Left ventricle myocardium superior (tissue), 1 donor: ENCODE measurements around the gene TESK2. TPM values are rescaled to one million over a fixed set of nuclear protein-coding genes. Genes with fewer than 3 reads are reported as not detected.

Source experiments
- ATAC-seq: fragments of 200-7000 bp; cut with Tn5 transposase; one replicate; pipeline ENCODE4 v1.9.1; 2020; ENCODE audit warnings: mild to moderate bottlenecking, moderate library complexity
- DNase-seq: peaks from one replicate; pipeline ENCODE4 v3.0.0-alpha.2; 2020
- intact Hi-C: fragments of 100-400 bp; cut with micrococcal nuclease; formaldehyde crosslinking; loops from one replicate; pipeline ENCODE4 v1.11.0; 2022
- total RNA-seq: library from RNA; stranded (reverse); fragmentation: NEBNext Ultra II Directional; extraction: Animal tissue kit (Norgen Biotek cat#: 25700); gene quantifications from one replicate; pipeline ENCODE4 v1.2.1, GENCODE V29; 2021
- donor health status: DM: no; HTN: yes; CAD: no; lungs with severe emphysema.

The TESK2 gene
- total RNA-seq, 1 donor from 2014 or later = 1.9 TPM

GRCh38 chr1:45299296-45299695, 191.7 kb downstream of the TESK2 start:
- intact Hi-C loops = no loop called here
- no peak for ATAC-seq
- DNase-seq = no peak

- DNase-seq (no peak), ATAC-seq (no peak)
- intact Hi-C loops = no loop called here
Observed at GRCh38 chr1:45297666-45298356, 193.2 kb downstream of the TESK2 start.

Other genes starting within 250 kb of the TESK2 start
- gene HPDL, start 164.3 kb downstream of the TESK2 start, total RNA-seq = not detected
- gene TOE1, start 151.0 kb downstream of the TESK2 start, total RNA-seq = 3.5 TPM
- gene MUTYH, start 150.7 kb downstream of the TESK2 start, total RNA-seq = 7.7 TPM
- gene CCDC163, start 8.9 kb upstream of the TESK2 start, total RNA-seq = 0.30 TPM
- gene MMACHC, start 9.1 kb upstream of the TESK2 start, total RNA-seq = 24.7 TPM
- 311 TPM for gene PRDX1, start 30.7 kb upstream of the TESK2 start, total RNA-seq
- gene AKR1A1, start 59.7 kb upstream of the TESK2 start, total RNA-seq = 43.2 TPM
- gene NASP, start 92.9 kb upstream of the TESK2 start, total RNA-seq = 29.5 TPM
- gene CCDC17, start 132.9 kb upstream of the TESK2 start, total RNA-seq = 0.64 TPM
- 78.9 TPM for gene GPBP1L1, start 195.4 kb upstream of the TESK2 start, total RNA-seq
- 21.7 TPM for gene TMEM69, start 197.0 kb upstream of the TESK2 start, total RNA-seq